NCI-H2081 treated with DMSO at 0.1 percent for 48 hours (cell line): ENCODE results near the gene ZPBP2.
"Not testable (repeated sequence)": the region's sequence is repeated elsewhere in the genome, so short reads cannot be mapped to it uniquely, and the experiment has no call there.

Experiments used
- DNase-seq: peaks from one replicate; lab custom pipeline; 2025; lab: John Stamatoyannopoulos, UW

ZPBP2 gene, protein sequence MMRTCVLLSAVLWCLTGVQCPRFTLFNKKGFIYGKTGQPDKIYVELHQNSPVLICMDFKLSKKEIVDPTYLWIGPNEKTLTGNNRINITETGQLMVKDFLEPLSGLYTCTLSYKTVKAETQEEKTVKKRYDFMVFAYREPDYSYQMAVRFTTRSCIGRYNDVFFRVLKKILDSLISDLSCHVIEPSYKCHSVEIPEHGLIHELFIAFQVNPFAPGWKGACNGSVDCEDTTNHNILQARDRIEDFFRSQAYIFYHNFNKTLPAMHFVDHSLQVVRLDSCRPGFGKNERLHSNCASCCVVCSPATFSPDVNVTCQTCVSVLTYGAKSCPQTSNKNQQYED

DNA sequence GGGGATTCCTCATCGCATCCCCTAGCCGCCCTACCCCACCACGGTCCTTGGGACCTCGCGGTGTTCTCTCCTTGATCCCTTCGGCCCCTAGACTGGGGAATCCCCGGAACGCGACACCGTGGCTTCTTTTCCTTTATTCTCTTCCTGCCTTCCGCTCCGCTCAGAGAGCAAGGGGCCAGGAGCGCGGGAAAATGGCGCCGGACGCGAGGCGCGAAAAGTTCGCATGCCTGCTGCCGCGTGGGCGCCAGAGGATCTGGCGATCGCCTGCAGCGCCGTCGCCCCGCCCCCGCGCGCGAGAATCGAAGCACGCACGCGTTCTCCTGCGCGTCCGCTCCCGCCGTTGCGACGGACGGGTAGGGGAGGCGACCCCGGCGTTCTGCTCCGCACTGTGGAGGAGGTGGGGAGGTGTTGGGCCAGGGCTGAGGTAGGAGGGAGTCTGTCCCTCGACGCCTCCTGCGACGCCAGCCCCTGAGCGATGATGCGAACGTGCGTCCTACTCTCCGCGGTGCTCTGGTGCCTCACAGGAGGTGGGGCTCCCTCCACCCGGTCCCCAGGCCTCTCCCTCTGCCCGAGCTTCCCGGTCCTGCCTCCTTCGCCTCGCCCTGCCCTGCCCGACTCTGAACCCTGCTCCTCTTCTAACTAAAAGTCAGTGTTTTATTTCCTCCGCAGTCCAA lies at the start of gene ZPBP2:
TSS of gene ZPBP2 (plus strand) at position 323 of the 674 bp plus-strand sequence. CDS start at position 476, 153 bp downstream.
- no peak for DNase-seq

DNA sequence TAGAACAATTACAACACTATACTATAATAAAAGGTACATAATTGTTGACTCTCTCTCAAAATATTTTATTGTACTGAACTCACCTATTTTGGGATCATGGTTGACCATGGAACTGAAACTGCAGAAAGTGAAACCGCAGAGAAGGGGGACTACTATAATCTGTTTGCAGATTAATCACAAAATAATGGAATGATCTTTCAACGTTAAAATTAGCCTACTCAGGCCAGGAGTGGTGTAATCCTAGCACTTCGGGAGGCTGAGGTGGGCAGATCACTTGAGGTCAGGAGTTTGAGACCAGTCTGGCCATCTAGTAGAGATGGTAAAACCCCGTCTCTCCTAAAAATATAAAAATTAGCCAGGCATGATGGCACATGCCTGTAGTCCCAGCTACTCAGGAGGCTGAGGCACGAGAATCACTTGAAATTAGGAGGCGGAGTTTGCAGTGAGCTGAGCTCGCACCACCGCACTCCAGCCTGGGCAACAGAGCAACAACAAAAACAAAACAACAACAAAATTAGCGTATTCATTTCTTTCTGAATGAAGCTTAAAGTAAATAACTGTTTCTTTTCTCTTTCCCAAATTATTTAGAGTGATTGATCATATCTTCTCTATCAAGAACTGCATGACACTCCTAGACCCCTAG lies 49.5 kb upstream of the ZPBP2 start:
- DNase-seq = no peak

DNA sequence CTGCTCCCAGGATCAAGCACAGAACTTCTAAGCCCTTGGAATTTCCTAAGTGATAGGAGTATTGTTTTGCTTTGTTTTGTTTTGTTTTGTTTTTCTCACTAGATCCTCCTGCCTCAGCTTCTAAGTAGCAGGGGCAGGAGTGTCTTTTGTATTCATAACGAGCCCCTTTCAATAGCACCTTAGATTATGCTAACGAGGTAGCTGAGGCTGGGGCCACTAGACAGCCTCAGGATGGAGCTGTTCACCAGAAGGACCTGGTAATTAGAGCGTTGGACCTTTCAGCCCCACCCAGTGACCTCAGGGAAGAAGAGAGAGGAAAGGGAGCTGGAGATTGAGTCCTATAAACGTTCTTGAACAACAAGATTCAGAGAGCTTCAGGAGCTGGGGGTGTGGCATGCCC lies 47.5 kb upstream of the ZPBP2 start:
- DNase-seq = no peak

DNA sequence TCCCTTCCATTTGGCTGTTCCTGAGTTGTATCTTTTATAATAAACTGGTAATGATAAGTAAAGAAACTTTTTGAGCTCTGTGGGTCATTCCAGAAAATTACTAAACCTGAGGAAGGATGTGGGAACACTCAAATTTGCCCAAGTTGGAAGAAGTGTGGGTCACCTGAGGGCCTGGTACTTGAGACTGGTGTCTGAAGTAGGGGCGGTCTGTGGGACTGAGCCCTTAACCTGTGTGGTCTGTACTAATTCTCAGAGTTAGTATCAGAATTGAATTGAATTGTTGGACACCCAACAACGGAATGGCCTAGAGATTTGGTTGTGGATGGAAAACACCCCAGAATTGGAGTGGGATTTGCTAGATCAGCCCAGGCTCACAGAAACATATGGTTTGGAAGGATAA lies 47.0 kb upstream of the ZPBP2 start:
- DNase-seq = no peak

DNA sequence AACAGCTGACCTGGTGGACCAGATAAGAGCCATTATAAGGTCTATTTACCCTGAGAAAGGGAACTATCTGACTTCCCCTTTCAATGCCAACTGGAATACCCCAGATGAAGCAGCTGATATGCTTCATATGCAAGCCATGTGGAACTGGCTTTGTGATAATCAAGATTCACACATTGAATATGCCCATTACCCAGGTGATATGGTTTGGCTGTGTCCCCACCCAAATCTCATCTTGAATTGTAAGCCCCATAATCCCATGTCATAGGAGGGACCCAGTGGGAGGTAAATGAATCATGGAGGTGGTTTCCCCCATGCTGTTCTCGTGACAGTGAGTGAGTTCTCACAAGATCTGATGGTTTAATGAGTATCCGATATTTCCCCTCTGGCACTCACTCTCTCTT lies 46.0 kb upstream of the ZPBP2 start:
- no peak for DNase-seq

DNA sequence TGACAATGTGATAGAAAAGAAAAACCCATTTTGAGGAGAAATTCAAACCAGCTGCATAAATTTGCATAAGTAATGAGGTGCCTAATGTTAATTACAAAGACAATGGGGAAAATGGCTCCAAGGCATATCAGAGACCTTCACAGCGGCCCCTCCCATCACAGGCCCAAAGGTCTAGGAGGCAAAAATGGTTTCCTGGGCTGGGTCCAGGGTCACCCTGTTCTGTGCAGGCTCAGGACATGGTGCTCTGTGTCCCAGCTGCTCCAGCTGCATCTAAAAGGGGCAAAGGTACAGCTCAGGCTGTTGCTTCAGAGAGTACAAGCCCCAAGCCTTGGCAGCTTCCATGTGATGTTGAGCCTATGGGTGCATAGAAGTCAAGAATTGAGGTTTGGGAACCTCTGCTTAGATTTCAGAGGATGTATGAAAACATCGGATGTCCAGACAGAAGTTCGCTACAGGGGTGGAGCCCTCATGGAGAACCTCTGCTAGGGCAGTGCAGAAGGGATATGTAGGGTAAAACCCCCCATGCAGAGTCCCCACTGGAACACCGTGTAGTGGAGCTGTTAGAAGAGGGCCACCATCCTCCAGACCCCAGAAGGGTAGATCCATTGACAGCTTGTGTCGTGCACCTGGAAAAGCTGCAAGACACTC lies 44.5 kb upstream of the ZPBP2 start:
- no peak for DNase-seq

DNA sequence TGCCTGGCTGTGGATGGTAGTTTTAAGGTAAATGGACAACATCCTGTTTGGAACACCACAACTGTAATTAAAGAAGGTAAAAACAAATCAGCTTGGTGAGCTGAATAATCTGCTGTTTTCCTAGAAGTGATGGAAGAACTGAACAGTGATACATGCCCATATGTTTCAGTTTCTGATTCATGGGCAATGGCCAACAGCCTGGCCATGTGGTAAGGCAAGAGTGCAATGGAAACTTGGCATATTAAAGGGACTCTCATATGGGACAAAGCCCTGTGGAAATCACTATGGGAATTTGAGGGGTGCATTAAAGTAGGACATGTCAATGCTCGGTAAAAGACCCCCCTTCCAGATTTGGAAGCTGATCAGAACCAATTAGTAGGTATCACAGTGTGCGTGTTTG lies 41.7 kb upstream of the ZPBP2 start:
- DNase-seq = no peak

DNA sequence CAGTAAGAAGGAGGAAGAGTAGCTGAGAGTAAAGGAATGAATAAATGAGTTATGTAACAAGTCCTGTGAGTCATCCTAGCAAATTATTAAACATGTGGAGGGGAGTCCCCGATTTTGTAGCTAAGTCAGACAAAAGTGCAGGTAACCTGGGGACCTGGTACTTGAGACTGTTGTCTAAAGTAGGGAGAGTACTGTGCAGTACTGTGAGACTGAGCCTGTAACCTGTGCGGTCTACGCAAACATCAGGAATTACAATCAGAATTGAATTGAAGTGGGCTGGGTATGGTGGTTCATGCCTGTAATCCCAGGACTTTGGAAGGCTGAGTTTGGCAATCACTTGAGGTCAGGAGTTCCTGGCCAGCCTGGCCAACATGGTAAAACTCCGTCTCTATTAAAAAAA lies 39.6 kb upstream of the ZPBP2 start:
- DNase-seq = no peak

DNA sequence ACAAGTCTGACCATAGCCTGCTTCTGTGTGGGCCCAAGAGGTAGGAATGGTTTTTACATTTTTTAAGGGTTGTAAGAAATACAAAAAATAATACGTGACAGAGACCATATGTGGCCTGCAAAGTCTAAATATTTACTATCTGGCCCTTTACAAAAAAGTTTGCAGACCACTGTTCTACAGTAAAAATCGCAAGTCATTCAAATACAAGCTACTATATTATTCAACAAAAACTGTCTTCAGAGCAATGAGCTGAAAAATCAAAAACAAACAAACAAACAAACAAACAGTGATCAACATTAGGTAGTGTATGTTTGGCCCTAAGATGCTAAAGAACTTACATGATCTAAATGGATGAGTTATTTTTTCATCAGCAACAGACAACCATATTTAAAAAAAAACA lies 36.4 kb upstream of the ZPBP2 start:
- DNase-seq = no peak

DNA sequence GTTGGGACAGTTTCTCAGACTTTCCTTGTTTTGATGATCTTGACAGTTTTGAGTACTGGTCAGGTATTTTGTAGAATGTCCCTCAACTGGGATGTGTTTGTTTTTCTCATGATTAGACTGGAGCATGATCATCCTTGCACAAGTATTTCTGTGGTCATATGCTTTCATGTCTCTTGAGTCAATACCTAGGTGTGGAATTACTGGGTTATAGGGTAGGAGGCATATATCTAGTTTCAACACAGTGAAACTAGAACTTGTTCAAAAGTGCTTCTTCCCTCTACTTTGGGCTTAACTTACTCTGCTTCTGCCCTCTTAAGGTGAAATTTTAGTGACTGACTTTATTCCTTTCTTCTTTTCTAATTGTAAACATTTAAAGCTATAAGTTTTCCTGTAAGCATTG lies 34.0 kb upstream of the ZPBP2 start:
- DNase-seq = no peak

DNA sequence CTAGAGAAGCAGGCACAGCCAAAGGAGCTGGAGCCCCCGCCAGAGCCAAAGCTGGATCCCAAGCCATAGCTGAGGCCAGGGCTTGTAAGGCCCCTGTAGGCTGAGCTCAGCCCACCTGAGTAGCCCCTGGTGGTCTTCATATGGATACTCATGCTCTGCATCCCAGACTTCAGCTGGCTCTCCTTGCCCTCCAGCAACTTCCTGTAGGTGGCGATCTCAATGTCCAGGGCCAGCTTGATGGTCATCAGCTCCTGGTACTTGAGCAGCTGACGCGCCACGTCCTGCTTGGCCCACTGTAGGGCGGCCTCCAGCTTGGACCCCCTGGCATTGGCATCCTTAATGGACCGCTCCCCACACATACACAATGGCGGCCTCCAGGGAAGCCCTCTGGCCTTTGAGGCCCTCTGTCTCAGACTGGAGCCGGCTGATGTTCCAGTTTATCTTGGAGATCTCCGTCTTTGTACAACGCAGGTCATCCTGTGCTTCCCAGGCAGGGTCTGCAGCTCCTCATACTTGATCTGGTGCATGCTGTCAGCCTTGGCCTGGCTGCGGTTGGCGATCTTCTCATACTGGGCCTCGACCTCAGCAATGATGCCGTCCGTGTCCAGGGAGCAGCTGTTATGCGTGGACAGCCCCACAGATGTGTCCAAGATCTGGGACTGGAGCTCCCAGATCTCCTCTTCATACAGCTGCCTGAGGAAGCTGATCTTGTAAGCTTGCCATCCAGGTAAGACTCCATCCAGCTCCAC lies 32.8 kb upstream of the ZPBP2 start:
- no peak for DNase-seq

DNA sequence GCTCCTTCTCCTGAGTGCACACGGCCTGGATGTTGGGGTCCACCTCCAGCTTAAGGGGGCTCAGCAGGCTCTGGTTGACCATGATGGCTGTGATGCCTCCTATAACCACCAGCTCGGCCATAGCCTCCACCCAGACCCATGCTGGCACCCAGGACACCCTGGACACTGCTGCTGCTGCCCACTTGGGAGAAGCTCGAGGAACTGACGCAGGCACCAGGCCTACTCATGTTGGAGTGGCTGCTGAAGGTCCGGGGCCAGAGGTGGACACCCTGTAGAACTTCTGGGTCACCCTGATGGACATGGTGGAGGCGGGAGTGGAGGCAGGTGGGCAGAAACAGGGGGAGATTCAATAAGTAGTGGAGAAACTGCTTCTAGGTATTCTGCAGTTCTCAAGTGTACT lies 31.9 kb upstream of the ZPBP2 start:
- no peak for DNase-seq

DNA sequence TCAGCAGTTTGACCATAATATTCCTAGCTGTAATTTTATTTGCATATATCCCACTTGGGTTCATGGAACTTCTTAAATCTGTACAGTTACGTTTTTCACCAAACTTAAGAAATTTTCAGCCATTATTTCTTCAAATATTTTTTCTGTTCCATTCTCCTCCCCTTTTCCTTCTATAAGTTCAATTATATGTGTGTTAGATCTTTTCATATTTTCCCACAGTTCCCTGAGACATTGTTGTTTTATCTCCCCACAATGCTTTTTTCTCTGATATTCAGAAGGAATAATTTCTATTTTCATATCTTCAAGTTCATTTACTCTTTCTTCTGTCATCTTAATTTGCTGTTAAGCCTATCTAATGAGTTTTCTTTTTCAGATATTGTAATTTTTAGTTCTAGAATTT lies 29.9 kb upstream of the ZPBP2 start:
- no peak for DNase-seq

DNA sequence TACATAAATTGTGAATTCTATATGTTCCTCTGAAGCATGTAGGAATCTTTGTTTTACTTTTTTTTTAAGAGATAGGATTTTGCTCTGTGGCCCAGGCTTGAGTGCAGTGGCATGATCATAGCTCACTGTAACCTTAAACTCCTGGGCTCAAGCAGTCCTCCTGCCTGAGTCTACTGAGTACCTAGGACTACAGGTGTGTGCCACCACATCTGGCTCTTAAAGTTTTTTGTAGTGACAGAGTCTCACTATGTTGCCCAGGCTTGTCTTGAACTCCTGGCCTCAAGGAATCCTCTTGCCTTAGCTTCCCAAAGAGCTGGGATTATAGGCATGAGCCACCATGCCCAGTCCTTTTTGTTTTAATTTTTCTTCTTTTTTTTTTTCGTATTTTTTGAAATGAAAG lies 29.2 kb upstream of the ZPBP2 start:
- DNase-seq = no peak

DNA sequence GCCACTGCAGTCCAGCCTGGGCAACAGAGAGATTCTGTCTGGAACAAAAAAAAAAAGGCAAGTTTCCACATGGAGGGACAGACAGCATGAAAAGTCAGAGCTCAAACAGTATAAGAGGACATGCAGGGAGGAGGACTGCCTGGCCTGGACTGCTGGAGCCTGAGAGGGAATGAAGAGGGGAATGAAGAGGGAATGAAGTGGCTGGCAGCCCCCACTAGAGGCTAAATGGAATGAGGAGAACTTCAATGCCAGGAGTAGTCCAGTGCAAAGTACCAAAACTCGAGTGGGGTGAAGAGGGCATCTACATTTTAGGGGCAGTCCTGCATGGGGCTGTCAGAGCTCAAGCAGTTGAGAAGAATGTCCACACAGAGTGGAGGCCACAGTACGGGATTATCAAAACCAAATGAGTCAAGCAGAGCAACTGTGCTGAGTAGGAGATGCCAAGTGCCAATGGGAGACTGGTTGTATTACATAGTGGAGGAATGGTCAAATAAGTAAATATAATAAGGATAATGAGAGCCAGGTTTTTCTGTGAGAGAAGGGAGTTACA lies 26.8 kb upstream of the ZPBP2 start:
- no peak for DNase-seq

DNA sequence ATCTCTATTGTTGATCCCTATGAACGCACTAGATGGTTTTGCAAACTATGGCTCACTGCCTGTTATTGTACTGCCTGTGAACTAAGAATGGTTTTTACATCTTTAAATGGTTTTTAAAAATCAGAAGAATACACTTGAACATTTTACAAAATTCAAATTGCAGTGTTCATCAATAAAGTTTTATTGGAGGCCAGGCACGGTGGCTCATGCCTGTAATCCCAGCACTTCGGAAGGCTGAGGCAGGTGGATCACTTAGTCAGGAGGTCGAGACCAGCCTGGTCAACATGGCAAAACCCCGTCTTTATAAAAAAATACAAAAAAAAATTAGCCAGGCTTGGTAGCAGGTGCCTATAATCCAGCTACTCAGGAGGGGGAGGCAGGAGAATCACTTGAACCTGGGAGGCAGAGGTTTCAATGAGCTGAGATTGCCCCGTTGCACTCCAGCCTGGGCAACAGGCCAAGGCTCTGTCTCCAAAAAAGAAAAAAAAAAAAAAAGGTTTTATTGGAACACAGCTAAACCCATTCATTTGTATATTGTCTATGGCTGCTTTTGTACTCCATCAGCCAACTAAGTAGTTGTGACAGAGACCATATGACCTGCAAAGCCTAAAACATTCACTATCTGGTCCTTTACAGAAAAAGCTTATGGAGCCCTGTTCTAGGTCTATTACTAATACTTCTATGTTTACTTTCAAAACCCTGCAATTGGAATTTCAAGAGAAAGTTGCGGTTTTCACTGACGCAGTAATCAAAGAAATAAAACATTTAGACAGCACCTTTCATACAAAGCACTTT lies 22.8 kb upstream of the ZPBP2 start:
- DNase-seq = no peak

DNA sequence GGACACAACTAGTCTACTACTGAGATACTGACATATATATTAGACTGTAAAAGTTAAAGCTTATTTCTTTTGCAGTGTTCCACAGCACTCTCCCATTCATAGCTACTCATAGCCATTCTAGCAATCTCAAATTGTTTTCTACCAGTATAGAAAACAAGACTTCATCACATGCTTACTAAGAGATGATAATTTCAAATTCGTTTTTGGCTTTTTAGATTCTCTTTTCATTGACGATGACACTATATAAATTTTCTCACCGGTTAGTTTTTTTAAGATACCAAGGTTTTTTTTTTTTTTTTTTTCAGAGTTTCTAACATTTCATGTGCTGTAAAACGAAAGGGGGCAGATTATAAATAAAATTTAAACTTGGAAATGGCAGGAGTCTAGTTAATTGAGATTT lies 21.8 kb upstream of the ZPBP2 start:
- no peak for DNase-seq

DNA sequence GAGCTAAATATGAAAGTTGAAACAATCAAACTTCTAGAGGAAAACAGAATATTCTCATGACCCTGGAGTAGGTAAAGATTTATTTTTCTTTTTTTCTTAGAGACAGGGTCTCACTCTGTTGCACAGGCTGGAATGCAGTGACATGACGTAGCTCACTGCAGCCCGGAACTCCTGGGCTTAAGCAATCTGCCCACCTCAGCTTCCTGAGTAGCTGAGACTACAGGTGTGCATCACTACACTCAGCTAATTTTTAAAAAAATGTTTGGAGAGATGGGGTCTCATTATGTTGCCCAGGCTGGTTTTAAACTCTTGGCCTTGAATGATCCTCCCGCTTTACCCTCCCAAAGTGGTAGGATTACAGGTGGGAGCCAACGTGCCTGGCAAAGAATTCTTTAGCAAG lies 19.4 kb upstream of the ZPBP2 start:
- DNase-seq = no peak

DNA sequence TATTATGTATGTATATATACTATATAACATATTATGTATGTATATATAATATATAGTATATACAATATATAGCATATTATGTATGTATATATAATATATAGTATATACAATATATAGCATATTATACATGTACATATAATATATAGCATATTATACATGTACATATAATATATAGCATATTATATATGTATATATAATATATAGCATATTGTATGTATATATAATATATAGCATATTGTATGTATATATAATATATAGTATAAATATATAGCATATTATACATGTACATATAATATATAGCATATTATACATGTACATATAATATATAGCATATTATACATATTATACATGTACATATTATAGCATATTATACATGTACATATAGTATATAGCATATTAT lies 17.8 kb upstream of the ZPBP2 start:
- DNase-seq = not testable (repeated sequence)

DNA sequence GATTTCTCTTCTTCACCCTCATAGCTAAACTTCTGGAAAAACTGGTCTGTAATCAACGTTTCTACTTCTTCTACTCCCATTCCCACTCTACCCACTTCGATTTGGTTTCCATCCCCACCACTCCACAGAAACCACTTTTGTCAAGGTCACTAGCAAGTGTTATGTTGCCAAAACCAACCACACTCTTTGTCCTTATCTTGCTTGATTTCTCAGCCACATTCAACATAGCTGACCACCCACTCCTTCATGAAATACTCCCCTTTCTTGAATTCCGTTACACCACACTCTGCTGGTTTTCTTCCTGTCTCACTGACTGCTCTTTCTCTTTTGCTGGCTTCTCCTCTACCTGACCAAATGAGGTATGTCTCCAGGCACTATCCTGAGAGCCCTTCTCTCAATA lies 15.8 kb upstream of the ZPBP2 start:
- no peak for DNase-seq

DNA sequence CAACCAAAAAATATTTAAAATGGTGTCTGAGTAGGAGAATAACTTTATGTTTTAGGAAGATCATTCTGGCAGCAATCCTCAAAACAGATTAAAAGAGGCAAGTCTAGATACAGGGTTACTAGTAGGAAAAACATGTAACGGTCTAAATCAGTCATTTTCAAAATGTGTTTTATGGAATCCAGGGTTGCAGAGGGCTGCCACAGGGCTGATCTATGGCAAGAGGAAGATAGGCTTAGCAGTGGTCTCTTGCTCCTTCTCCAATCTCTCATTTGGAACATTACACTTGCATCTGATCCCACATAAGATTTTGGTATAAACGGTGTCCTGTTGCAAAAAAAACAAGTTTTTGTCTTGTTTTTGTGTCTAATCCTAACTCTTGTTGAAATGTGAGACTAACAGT lies 13.1 kb upstream of the ZPBP2 start:
- DNase-seq = no peak
